HG03060 (cell line): ENCODE results near the gene TNFRSF1B.

ENCODE experiments used
- ATAC-seq: cut with Tn5 transposase; IDR thresholded peaks from one replicate; pipeline ENCODE4 v1.9.1; 2021; ENCODE audit warnings: low read depth, moderate number of reproducible peaks; ENCODE audit not compliant: unreplicated experiment

The TNFRSF1B gene

DNA sequence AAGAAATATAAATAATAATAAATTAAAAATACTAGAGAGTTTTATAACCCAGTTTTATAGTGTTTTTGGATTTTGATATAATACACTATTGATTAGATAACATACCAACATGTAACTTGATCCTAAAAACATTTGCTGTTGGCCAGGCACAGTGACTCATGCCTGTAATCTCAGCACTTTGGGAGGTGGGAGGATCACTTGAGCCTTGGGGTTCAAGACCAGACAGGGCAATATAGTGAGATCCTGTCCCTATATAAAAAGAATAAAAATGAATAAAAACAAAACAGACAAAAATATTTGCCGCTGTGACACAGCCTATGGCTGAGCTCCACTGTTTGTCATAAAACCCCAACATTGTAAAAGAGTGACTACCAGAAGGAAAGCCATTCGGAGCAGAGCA lies 89.1 kb downstream of the TNFRSF1B start:
- no peak for ATAC-seq

GRCh38 chr1:12258272-12258671 lies 91.5 kb downstream of the TNFRSF1B start:
- ATAC-seq, result no peak
